ENCODE measurements around the gene PLCL2.
A peak's percentile ranks its signal among the peaks of the same experiment; 100 is the strongest.

PLCL2 gene

DNA sequence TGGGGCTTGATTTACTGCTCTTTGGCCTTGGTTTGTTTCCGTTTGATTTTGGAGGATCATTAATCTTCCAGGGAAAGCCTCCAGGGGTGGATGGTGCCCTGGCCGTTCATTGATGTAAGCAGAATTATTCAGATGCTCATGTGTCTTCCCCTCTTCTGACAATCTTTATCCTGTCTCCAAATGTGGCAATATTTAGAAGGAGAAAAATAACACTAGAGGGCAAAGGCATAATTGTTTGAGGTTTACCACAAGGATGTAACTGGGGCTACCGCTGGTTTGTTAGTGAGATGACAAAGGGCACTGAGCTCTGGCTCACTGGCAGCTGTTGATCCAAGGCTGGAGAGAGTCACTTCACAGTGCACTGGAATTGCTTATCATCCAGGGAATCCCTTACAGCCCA lies 18.2 kb upstream of the PLCL2 start:
- DNase-seq: no peak

DNA sequence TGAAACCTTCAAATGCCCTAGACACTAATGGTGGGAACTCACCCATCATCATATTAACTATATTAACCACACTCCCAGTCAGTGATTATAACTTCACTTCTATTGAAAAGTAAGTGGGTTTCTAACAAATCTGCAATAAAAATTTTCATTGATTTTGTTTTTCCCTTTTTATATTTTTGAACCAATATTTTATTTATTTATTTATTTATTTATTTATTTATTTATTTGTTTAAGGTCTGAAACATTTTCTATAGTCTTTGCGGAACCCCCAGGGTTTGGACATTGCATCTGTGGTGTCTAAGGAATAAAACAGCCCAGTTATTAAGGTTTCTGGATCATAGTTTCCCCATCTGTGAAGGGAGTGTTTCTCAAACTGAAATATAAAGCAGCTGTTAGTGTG lies 16.2 kb upstream of the PLCL2 start:
- no peak for DNase-seq

DNA sequence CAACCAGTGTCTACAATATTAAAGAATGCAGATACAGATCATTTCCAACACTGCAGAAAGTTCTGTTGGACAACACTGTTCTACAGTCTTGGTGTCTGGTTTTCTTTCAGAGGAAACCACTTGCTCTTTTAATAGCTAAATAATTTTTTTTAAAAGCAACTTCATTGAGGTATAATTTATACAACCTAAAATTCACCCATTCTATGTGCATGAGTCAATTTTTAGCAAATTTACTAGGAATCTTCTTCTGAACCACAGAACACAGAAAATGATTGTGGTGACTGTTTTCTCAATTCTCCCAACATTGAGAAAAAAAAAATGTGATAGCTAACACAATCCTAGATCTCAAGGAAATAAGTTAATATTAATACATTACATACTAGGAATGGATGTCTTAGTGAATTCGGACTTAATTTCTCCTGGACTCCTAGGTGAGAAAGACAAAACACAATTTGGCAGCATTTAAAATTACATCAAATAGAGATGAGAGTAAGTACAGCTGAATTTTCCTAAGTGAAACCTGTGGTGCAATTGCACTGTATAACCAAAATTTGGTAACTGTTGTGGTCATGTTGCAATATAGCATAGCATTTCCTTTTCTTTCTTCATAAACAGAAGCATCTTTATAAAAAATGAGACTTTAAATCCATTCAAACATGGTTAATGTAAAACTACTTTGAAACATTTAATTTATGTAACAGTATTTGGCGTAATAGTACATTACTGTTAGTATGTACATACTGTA lies 15.3 kb upstream of the PLCL2 start:
- DNase-seq: no peak

GRCh38 chr3:16871915-16872842 lies 12.6 kb upstream of the PLCL2 start:
- no peak for DNase-seq

GRCh38 chr3:16873872-16874271 lies 10.9 kb upstream of the PLCL2 start:
- DNase-seq: no peak

DNA sequence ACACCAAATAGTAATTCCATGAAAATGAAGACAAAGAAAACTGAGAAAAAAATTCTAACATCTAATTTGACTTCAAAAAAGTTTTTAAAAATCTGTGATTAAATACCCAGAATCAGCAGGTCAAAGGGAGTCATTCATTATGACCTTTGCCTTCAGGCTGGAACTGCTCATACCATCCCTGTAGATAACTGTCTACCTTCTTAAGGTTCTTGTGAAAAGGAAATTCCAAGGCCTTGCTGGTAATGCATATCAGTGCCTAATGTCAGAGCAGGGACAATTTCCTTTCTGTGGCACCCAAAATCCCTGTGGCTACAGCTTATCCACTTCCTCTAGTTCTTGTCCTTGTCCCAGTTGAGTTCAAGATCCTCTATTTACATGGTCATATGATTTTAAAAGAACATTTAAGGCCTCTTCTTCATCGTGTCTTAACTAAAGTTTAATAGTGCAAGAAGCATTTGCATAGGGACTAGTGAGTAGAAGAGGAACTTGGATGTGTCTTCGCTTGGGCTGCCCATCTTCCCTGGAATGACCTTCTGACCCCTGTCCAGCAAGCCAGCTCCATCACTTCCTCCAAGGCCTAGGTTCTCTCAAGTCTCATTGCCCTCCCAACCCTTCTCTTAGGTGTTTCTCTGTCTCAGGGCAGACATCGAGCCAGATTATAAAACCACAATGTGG lies 8.7 kb upstream of the PLCL2 start:
- peak; percentile 50 for DNase-seq

DNA sequence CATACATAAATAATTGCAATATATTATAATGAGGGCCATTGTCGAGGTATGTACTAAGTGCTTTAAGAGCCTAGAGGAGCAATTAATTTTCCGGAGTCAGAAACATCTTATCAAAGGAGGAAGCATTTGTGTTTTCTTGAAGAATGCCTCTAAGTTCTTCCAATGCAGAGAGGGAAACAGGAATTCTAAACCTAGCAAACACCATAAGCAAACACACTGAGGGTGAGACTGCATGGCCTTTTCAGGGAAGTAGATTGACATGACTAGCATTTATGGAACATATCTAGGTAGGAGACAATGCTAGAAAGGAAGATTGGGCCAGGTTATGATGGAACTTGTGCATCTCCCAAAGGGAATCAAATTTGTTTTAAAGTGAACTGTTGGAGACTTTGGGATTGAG lies 7.2 kb upstream of the PLCL2 start:
- DNase-seq: no peak

- DNase-seq: no peak
Observed at GRCh38 chr3:16877911-16878310, 6.8 kb upstream of the PLCL2 start.

GRCh38 chr3:16881896-16882630 lies 2.7 kb upstream of the PLCL2 start:
- no peak for DNase-seq

DNA sequence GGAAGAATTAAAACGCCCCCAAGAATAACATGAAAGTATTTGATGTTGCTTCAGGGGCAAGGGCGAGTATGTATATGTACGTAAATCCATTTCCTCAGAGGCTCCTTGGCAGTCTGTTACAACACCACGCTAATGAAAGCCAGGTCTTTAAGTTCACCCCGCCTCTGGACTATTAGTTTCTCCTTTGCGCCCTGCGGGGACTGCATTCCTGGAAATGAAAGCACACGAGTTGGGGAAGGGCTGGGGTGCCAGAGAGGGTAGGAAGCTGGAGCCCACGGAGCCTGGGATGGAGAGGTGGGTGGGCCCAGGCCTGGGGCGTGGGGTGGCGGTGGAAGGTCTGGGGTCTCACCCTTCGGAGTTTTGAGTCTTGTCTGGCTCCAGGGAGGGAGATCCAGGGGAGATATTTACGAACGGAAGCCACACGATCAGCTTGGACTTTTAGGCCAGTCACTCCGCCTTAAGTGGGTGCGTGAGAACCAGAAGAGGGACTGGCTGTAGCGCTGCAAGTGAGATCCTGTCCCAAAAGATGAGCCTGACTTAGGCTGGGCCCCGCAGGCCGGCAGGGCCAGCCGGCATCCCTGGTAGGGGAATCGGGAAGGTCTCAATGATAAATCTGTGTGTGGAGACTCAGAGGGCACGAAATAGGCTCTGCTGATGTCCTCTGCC lies 1.6 kb upstream of the PLCL2 start:
- no peak for DNase-seq

DNA sequence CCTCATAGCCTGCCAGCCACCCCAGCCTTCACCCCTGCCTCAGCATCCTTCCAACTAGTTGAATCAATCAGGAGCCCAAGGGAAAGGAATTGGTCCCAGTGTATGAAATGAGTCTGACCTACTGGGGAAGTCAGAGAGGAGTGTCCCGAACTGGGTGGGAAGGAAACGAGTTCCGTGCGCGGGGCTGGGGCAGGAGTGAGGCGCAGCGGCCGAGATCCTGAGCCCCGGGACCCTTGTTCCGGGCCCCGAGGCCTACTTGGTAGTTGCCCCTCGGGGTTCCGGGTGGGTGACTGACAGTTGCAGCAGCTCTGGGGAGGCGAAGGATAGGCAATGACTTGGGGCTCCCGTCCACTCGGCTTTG lies 1.1 kb upstream of the PLCL2 start:
- DNase-seq: no peak

DNA sequence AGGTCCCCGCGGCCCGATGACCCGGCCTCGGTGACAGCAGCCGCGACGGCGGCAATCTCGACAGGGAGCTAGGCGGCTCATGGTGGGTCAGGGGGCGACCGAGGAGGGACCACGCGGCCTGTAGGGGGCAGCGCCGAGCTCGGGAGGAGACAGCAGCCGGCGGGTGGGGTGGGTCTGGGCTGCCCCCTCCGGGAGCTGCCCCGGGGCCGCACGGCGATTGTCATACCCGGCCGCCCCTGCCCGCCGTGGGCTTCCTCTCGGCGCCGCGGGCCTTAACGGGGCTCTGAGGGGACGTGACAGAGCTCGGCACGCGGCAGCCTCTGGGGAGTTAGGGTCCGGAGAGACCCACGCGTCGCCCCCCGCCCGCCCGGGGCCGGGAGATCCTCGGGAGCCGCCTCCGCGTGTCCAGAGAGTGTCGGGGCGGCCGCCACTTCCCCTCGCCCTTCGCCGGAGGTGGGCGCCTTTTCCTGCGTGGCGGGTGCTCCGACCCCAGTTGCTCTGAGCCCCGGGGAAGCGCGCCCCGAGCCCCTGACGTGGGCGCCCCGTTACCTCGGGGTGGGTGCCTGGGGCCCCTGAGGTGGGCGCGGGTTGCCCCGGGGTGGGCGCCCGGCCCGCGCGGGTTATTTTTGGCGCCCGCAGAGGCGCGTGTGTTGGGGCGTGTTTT lies 539 bp upstream of the PLCL2 start:
- DNase-seq: peak; percentile 75

GRCh38 chr3:16885593-16886302 lies 993 bp downstream of the PLCL2 start:
- DNase-seq: no peak

GRCh38 chr3:16886303-16886683 lies 1.5 kb downstream of the PLCL2 start:
- DNase-seq: peak; percentile 20

DNA sequence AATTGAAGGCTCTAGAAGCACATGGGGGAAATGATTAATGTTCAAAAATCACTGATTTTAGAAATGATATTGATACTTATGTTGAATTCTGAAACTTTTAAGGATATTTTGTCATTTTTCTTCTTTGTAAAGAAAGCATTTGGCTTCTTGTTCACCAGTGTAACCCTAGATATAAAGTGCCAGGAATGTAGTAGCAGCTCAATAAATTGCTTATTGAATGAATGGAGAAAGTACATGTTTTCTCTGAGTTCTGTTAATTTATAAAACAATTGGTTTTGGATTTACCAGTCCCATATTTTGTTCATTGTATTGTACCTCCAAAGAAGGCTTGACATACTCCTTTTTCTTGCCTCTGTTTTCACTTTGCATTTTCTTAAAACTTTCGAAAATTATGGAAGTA lies 2.4 kb downstream of the PLCL2 start:
- no peak for DNase-seq

DNA sequence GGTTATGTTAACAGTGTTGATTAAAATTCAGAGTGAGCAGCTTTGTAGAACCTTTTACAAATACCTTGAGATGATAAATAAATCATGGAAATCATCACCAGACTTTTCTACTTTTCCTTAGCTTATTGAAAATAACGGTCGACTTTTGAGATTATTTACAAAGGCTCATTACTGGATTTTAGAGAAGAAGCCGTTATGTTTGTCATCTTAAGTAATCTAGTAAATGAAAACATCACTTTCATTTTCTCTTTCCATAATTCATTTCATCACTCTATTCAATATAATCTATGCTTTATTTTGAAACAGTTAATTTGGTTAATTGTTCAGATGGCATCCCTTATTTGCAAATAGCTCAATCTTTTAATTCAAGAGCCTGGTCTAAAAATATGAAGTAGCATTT lies 3.6 kb downstream of the PLCL2 start:
- no peak for DNase-seq

DNA sequence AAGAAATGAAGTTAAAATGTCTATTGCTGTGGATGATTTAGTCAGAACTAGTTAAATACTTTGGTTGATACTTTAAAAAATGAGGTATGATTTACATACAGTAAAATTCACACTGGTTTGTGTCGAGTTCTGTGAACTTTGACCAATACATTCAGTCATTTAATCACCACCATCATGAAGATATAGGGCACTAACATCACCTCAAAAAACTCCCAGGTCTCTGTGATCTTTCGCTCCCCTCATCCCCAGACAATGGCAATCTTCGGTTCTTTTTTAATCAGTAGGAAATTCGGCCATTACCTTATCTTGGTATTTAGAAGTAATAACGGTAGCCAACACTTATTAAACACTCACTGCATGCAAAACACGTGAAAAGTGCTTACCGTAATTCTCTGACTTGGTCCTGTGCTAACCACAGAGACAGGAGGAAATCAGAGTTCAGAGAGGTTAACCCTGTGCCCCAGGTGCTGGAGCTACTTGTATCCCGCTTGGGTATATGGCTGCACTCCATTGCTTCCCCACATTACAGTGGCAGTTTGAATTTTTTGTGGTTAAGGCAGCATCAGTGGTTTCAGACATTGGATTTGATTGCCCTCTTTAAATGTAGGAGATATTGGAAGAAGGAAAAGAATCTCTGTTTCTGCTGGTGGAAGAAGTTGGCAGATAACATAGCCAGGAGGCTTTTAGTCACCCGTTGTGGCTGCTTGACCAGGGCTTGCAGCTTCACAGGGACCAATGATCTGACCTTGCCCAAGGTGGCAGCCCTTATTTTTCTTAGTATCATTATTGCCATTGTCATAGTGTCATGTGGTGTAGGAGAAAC lies 4.2 kb downstream of the PLCL2 start:
- peak; percentile 25 for DNase-seq

GRCh38 chr3:16890597-16891333 lies 6.0 kb downstream of the PLCL2 start:
- DNase-seq: no peak

DNA sequence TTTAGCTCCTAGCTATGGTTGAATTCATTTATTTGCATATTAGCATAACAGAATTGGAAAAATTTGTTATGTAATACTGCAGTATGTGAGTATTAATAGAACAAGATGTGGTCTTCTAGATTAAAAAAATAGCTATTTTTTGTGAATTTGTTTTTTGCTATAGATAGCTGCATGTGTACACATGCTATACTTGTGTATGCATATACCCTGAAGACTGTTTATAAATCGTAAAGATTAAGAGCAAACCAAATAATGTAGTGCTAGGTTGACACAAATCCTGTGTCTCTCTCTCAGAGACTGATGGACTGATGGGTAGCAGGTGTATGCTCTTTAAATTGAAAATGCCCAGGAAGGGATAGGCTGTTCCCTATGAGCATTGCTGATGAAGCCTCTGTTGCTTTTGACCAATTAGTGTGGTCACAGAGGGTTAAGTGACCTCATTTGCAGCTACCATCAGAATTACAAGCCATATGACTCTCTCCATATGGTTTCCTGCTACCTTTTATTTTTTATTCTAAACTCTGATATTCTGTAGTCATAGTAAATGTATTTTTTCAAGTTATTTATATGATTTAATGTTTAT lies 9.0 kb downstream of the PLCL2 start:
- DNase-seq: no peak
